ENCODE results near the gene RNF5. TPM values are rescaled to one million over a fixed set of nuclear protein-coding genes. Genes with fewer than 3 reads are reported as not detected.

RNF5 gene
- total RNA-seq, 2 donors from 2014 or later, result 98.6 to 129 TPM

DNA sequence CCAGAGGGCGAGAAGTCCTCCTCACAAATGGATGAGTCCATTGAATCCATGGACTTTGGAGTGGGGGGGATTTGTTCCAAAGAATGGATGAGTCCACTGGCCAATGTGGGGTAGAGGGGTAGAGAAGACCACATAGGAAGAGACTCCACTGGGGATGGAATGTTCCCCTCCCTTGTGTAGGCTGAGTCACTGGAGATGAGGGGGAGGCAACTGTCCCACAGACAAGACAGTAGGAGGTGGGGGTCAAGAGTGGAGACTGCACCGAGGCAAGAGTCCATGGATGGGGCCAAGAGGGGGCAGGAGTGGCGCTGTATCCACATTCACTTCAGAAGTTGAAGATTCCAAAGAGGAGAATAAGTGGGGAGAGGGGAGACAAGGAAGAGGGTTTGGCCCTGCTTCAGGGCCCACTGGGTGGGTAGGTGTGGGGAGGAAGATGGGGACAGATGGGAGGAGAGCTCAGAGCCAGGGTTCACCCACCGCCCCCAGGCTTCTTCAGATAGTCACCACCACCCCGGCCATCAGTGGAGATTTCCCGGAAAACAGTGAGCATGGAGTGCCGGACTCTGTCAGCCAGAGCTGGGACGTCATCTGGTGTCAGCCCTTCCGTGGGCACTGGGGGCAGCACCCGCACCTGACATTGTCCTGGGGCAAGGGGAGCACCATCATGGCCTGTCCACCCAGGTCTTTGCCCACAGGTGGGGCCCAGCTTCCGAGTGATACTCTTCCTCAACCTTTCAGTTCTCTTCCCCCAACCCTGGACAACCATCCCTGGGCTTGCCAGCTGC, 9.2 kb upstream of the RNF5 start:
- H3K27me3 ChIP-seq (replicated peaks; ENCODE audit: insufficient read depth), result no peaks in the 10 kb centered on the region
- H3K4me1 ChIP-seq (replicated peaks), result no peaks in the 10 kb centered on the region
- no peak for DNase-seq (ENCODE audit: low spot score)
- H3K4me3 ChIP-seq, result no peak overlapping the region
- 77% methylated on average over 11 of the region's 11 CpGs for WGBS
- intact Hi-C loops (cut with DNase I), result no loop called here
- TF ChIP-seq, protein P1, sequence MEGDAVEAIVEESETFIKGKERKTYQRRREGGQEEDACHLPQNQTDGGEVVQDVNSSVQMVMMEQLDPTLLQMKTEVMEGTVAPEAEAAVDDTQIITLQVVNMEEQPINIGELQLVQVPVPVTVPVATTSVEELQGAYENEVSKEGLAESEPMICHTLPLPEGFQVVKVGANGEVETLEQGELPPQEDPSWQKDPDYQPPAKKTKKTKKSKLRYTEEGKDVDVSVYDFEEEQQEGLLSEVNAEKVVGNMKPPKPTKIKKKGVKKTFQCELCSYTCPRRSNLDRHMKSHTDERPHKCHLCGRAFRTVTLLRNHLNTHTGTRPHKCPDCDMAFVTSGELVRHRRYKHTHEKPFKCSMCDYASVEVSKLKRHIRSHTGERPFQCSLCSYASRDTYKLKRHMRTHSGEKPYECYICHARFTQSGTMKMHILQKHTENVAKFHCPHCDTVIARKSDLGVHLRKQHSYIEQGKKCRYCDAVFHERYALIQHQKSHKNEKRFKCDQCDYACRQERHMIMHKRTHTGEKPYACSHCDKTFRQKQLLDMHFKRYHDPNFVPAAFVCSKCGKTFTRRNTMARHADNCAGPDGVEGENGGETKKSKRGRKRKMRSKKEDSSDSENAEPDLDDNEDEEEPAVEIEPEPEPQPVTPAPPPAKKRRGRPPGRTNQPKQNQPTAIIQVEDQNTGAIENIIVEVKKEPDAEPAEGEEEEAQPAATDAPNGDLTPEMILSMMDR (IDR thresholded peaks at IDR 0.05), result no peak
- TF ChIP-seq POLR2A (IDR thresholded peaks at IDR 0.05), result no peak
- TF ChIP-seq POLR2AphosphoS5 (IDR thresholded peaks at IDR 0.05), result no peak
- no peaks in the 10 kb centered on the region for H3K9me3 ChIP-seq
- no peak overlapping the region for H3K27ac ChIP-seq
- no peaks in the 10 kb centered on the region for H3K36me3 ChIP-seq

DNA sequence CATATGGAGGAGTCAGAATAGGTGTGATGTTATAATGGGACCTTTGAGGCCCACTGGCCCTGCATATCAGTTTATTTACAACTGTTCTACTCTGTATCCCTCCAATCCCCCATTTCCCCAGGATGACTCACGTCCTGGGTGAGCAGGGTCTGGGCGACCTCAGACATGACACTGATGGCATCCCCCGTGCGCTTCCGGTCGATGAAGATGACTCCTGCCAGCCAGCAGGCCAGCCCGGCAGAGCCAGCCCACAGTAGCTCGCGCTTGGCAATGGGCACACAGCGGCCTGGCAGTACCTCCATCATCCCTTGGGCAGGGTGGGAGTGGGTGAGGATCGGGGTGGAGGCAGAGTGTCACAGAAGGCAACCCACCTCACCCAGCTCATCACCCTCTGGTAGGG, 7.9 kb upstream of the RNF5 start:
- no peak for DNase-seq (ENCODE audit: low spot score)
- Histone ChIP-seq H3K27me3 (replicated peaks; ENCODE audit: insufficient read depth) (no peaks in the 10 kb centered on the region), H3K4me3 (no peak overlapping the region), H3K9me3 (no peaks in the 10 kb centered on the region), H3K4me1 (replicated peaks) (no peaks in the 10 kb centered on the region), H3K27ac (no peak overlapping the region), H3K36me3 (no peaks in the 10 kb centered on the region)
- intact Hi-C loops (cut with DNase I), result no loop called here
- 91% methylated on average over 11 of the region's 11 CpGs for WGBS
- TF ChIP-seq POLR2AphosphoS5 (IDR thresholded peaks at IDR 0.05) (no peak), POLR2A (IDR thresholded peaks at IDR 0.05) (no peak)
- TF ChIP-seq, protein P1 (IDR thresholded peaks at IDR 0.05), result no peak

DNA sequence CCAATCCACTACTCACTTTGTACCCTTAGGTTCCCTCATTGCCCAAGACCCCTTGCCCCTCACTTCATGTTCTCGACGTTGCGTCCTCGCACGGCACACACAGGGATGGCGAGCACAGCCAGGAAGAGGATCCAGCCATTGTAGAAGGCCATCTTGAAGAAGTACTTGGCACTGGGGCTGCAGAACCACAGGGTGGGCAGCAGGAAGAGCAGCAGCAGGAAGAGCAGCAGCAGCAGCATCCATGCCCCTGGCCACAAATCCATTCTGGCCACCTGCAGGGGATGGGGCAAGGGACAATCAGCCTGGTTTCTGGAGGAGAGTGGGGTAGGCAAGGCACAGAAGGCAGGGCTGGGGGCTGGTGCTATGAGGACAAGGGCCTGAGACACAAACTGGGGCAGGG, 7.0 kb upstream of the RNF5 start:
- H3K4me1 ChIP-seq (replicated peaks), result no peaks in the 10 kb centered on the region
- H3K27ac ChIP-seq, result no peak overlapping the region
- no peaks in the 10 kb centered on the region for H3K9me3 ChIP-seq
- DNase-seq (ENCODE audit: low spot score), result no peak
- no peaks in the 10 kb centered on the region for H3K27me3 ChIP-seq (replicated peaks; ENCODE audit: insufficient read depth)
- no peak overlapping the region for H3K4me3 ChIP-seq
- intact Hi-C loops (cut with DNase I), result no loop called here
- WGBS, result 90% methylated on average over 6 of the region's 6 CpGs
- H3K36me3 ChIP-seq, result no peaks in the 10 kb centered on the region
- no peak for TF ChIP-seq POLR2A (IDR thresholded peaks at IDR 0.05)
- TF ChIP-seq POLR2AphosphoS5 (IDR thresholded peaks at IDR 0.05), result no peak
- TF ChIP-seq, protein P1 (IDR thresholded peaks at IDR 0.05), result no peak

DNA sequence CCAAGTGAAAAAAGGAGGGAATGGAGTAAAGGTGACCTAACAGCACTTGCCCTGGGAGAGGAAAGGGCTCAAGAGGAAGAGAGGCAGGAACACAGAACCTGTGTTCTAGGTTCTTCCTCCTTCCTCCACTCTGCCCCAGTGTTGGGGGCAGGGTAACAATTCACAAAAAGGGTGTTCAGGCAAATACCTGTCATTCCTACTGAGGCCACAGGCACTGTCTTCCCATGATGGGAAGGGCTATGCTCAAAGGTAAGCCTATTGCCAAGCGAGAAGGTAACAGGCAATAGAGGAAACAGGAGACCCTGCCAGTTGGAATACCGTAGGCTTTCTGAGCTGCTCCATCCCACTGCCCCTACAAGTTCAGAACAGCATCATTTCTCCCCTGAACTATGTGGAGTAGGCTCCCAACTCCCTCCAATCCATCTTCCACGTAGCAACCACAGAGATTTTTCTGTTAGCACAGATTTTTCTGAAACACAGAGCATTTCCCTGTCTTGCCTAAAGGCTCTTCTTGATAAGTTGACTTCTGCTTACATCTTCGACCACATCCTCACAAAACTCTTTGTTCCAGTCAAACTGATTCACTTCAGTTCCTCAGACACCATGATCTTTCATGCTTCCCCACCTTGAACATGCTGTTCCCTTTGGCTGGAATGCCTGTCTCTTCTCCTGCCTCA, 5.0 kb upstream of the RNF5 start:
- DNase-seq (ENCODE audit: low spot score), result no peak
- no peak overlapping the region for H3K27ac ChIP-seq
- H3K9me3 ChIP-seq, result no peaks in the 10 kb centered on the region
- 71% methylated on average over 4 of the region's 4 CpGs for WGBS
- no peak overlapping the region for H3K4me3 ChIP-seq
- H3K27me3 ChIP-seq (replicated peaks; ENCODE audit: insufficient read depth), result no peaks in the 10 kb centered on the region
- intact Hi-C loops (cut with DNase I), result no loop called here
- H3K36me3 ChIP-seq, result no peaks in the 10 kb centered on the region
- TF ChIP-seq, protein P1 (IDR thresholded peaks at IDR 0.05), result no peak
- no peak for TF ChIP-seq POLR2AphosphoS5 (IDR thresholded peaks at IDR 0.05)
- no peak for TF ChIP-seq POLR2A (IDR thresholded peaks at IDR 0.05)
- H3K4me1 ChIP-seq (replicated peaks), result no peaks in the 10 kb centered on the region
